NB4 (cell line): ENCODE data around the gene TBC1D4.

Experiments
- POLR2A ChIP-seq: IDR thresholded peaks from 2 replicates; pipeline ENCODE4 v1.6.1; 2011; ENCODE audit warnings: mild to moderate bottlenecking; ENCODE audit not compliant: insufficient read length; ENCODE audit errors: extremely low read depth
- TF ChIP-seq, protein P1 (sequence below): IDR thresholded peaks from one replicate; pipeline ENCODE4 v1.5.1; 2012; ENCODE audit warnings: low read depth, low read length

- TF ChIP-seq, protein P1, sequence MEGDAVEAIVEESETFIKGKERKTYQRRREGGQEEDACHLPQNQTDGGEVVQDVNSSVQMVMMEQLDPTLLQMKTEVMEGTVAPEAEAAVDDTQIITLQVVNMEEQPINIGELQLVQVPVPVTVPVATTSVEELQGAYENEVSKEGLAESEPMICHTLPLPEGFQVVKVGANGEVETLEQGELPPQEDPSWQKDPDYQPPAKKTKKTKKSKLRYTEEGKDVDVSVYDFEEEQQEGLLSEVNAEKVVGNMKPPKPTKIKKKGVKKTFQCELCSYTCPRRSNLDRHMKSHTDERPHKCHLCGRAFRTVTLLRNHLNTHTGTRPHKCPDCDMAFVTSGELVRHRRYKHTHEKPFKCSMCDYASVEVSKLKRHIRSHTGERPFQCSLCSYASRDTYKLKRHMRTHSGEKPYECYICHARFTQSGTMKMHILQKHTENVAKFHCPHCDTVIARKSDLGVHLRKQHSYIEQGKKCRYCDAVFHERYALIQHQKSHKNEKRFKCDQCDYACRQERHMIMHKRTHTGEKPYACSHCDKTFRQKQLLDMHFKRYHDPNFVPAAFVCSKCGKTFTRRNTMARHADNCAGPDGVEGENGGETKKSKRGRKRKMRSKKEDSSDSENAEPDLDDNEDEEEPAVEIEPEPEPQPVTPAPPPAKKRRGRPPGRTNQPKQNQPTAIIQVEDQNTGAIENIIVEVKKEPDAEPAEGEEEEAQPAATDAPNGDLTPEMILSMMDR: no peak
- TF ChIP-seq POLR2A: no peak
These were observed 196.7 kb downstream of the TBC1D4 start for GRCh38 chr13:75285310-75285709.
